Measurements from ENCODE around the gene BSCL2. TPM values are rescaled to one million over a fixed set of nuclear protein-coding genes. Genes with fewer than 3 reads are reported as not detected.
A peak's percentile ranks its signal among the peaks of the same experiment; 100 is the strongest.
"Not testable (repeated sequence)": the region's sequence is repeated elsewhere in the genome, so short reads cannot be mapped to it uniquely, and the experiment has no call there.

BSCL2 gene
- total RNA-seq, 2 donors from 2014 or later = 36.5 to 65.5 TPM

DNA sequence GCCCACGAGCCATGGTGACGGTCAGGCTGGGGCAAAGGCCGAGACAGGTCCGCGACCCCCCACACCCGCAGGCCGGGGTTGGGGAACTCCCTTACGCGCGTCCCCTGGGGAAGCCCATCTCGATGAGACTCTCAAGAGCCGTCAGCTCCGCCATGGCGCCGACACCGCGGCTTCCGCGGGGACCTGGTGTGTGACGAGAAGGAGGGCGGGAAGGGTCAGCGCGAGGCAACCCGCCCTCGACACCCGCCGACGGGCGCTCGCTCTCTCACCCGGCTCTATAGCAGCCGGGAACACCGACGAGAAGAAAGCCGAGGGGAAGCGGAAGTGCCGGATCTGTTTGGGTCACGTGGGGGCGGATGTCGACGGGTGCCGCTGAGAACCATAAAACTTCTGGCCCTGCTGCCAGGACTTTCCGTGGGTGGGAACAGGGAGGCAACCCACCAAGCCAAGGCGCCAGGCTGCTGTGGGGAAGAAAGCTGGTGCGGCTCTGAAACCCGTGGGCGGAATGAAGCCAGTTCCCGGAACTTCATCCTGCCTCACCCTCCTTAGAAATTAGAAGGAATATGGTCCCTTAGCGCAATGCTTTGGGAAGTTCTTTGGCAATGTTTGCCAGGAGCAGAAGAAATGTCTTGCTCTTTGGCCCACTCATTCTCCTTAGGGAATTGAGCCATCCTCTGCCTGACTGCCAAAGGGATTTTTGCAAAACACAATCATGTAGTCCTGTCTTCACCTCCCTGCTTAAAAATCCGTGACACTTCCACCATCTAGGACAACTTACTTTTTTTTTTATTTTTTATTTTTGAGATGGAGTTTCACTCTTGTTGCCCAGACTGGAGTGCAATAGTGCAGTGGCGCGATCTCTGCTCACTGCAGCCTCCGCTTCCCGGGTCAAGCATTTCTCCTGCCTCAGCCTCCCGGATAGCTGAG is 28.2 kb downstream of the BSCL2 start, which contains the start of gene UBXN1:
TSS of gene UBXN1 (minus strand) at position 304 of the 927 bp plus-strand sequence. CDS start at position 154, 150 bp downstream.
- intact Hi-C loops (cut with DNase I) = no loop called here
- Histone ChIP-seq H3K4me1 (peaks cover 11% of the 10 kb centered on the region), H3K9ac (ENCODE audit: low read depth in 2 of 2, low read length in 2 of 2) (peak within 1 kb of the TSS; percentile 95 to 97), H3K4me3 (peak within 1 kb of the TSS; percentile 100), H3K9me3 (no peaks in the 10 kb centered on the region), H3K27me3 (no peaks in the 10 kb centered on the region), H3K27ac (peak within 1 kb of the TSS; percentile 87), H3K36me3 (no peaks in the 10 kb centered on the region)
- TF ChIP-seq, protein P1, sequence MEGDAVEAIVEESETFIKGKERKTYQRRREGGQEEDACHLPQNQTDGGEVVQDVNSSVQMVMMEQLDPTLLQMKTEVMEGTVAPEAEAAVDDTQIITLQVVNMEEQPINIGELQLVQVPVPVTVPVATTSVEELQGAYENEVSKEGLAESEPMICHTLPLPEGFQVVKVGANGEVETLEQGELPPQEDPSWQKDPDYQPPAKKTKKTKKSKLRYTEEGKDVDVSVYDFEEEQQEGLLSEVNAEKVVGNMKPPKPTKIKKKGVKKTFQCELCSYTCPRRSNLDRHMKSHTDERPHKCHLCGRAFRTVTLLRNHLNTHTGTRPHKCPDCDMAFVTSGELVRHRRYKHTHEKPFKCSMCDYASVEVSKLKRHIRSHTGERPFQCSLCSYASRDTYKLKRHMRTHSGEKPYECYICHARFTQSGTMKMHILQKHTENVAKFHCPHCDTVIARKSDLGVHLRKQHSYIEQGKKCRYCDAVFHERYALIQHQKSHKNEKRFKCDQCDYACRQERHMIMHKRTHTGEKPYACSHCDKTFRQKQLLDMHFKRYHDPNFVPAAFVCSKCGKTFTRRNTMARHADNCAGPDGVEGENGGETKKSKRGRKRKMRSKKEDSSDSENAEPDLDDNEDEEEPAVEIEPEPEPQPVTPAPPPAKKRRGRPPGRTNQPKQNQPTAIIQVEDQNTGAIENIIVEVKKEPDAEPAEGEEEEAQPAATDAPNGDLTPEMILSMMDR (IDR thresholded peaks at IDR 0.05) = no peak
- peak; percentile 95 for DNase-seq

DNA sequence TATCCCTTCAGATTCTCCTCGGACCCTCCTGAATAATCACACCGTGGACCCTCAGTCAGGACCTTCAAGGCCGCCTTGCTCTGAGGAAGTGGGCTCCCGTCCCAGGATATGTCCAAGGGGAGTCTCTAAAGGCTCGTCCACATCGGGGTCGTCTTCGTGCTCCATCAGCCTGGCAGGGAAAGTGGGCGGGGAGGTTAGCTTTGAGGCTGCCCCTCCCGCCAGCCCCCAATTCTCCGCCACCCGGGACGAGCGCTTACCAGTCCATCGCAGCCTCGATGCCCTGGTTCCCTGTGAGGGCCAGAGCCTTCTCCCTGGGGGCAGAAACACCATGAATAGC is 28.8 kb downstream of the BSCL2 start:
- TF ChIP-seq, protein P1 (IDR thresholded peaks at IDR 0.05) = no peak
- H3K9ac ChIP-seq (ENCODE audit: low read depth in 2 of 2, low read length in 2 of 2) = peak overlapping the region; percentile 95 to 97
- H3K9me3 ChIP-seq = no peaks in the 10 kb centered on the region
- peaks cover 11% of the 10 kb centered on the region for H3K4me1 ChIP-seq
- H3K27me3 ChIP-seq = no peaks in the 10 kb centered on the region
- peak overlapping the region; percentile 100 for H3K4me3 ChIP-seq
- no peaks in the 10 kb centered on the region for H3K36me3 ChIP-seq
- intact Hi-C loops (cut with DNase I) = no loop called here
- peak overlapping the region; percentile 87 for H3K27ac ChIP-seq
- no peak for DNase-seq

DNA sequence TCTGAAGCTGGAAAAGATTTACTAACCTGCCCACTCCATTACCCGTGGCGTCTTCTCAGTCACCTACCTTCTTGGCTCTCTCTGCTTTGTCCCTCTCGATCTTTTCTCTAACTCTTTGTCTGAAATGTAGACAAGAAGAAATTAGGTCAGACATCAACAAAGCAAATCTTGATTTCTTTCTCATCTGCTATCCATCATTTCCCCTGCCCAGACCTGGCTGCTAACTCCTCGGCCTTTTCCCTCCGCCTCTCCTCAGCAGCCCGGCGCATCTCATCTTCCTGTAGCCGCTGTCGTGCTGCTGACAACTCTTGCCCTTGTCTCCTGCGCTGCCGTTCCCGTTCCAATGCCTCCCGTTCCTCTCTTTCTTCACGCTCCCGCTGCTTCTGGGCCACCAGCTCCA is 29.5 kb downstream of the BSCL2 start:
- intact Hi-C loops (cut with DNase I) = no loop called here
- DNase-seq = no peak
- no peaks in the 10 kb centered on the region for H3K36me3 ChIP-seq
- H3K4me3 ChIP-seq = peak overlapping the region; percentile 100
- H3K4me1 ChIP-seq = peaks cover 14% of the 10 kb centered on the region
- H3K9ac ChIP-seq (ENCODE audit: low read depth in 2 of 2, low read length in 2 of 2) = peak overlapping the region in 1 of 2 donors; percentile 97
- no peak overlapping the region for H3K27ac ChIP-seq
- H3K27me3 ChIP-seq = no peaks in the 10 kb centered on the region
- no peaks in the 10 kb centered on the region for H3K9me3 ChIP-seq
- TF ChIP-seq, protein P1 (IDR thresholded peaks at IDR 0.05) = no peak

DNA sequence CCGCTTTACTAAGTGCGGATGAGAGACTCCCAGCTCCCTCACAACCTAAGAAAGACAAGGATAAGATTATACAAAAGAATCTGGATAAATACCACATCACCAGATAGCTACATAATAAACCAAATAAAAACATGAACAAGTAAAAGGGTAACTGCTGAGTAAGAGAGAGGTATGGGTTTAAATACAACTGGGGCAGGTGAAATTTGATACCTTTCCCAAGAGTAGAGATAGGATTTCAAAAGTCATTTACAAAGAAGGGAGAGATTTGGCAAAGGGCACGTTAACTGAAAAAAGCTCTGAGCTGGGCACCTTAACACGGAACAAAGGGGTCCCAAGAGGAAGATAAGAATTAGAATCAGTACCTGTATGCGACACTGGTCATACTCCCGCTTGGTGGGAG is 30.1 kb downstream of the BSCL2 start:
- TF ChIP-seq, protein P1 (IDR thresholded peaks at IDR 0.05) = no peak
- Histone ChIP-seq H3K9ac (ENCODE audit: low read depth in 2 of 2, low read length in 2 of 2) (no peak overlapping the region), H3K36me3 (no peaks in the 10 kb centered on the region), H3K27ac (no peak overlapping the region), H3K4me3 (no peak overlapping the region), H3K9me3 (no peaks in the 10 kb centered on the region), H3K27me3 (no peaks in the 10 kb centered on the region), H3K4me1 (peaks cover 16% of the 10 kb centered on the region)
- intact Hi-C loops (cut with DNase I) = no loop called here
- DNase-seq = no peak

DNA sequence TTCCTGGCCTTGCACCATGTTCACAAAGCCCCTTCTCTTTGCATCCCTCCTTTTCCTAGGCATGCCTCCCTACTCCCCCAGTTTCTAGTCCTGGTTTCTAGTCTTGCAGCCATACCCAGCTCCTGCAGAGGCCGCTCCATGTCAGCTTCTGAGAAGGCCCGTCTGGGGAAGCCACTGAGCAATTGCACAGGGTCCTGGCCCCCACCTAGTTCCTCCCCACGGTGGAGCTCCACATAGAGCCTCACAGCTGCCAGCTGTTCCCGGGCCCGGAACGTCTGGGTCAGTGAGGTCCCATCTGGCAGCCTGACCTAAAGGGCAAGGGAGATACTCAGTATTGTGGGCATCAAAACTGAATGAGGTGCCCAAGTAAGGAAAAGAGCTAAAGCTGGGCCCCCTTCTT is 30.5 kb downstream of the BSCL2 start:
- Histone ChIP-seq H3K4me1 (peaks cover 16% of the 10 kb centered on the region), H3K9ac (ENCODE audit: low read depth in 2 of 2, low read length in 2 of 2) (no peak overlapping the region), H3K27me3 (no peaks in the 10 kb centered on the region), H3K27ac (no peak overlapping the region), H3K4me3 (no peak overlapping the region), H3K36me3 (no peaks in the 10 kb centered on the region), H3K9me3 (no peaks in the 10 kb centered on the region)
- no peak for DNase-seq
- intact Hi-C loops (cut with DNase I) = no loop called here
- TF ChIP-seq, protein P1 (IDR thresholded peaks at IDR 0.05) = no peak

- H3K36me3 ChIP-seq; H3K27me3 ChIP-seq; H3K27ac ChIP-seq; H3K9me3 ChIP-seq; DNase-seq; H3K9ac ChIP-seq (ENCODE audit: low read depth in 2 of 2, low read length in 2 of 2); intact Hi-C loops (cut with DNase I); H3K4me3 ChIP-seq: not testable (repeated sequence)
- peaks cover 16% of the 10 kb centered on the region for H3K4me1 ChIP-seq
Measured at GRCh38 chr11:62675415-62675814, 31.8 kb downstream of the BSCL2 start.

Data from colonic mucosa (tissue), 4 donors.